HEK293 (cell line): ENCODE results near the gene AP1S1.
A peak's percentile ranks its signal among the peaks of the same experiment; 100 is the strongest.

ENCODE experiments used
- FEZF1 ChIP-seq: fragments of 450-650 bp; formaldehyde crosslinking; IDR thresholded peaks from 2 replicates; pipeline ENCODE4 v1.5.1; 2016; ENCODE audit warnings: missing biosample characterization, missing genetic modification characterization
- HIC1 ChIP-seq: fragments of 450-650 bp; formaldehyde crosslinking; IDR thresholded peaks from 2 replicates; pipeline ENCODE4 v1.5.1; 2016; ENCODE audit warnings: missing biosample characterization, missing genetic modification characterization
- PRDM1 ChIP-seq: fragments of 450-650 bp; formaldehyde crosslinking; IDR thresholded peaks from 2 replicates; pipeline ENCODE4; 2016; ENCODE audit warnings: missing biosample characterization, missing genetic modification characterization
- REPIN1 ChIP-seq: fragments of 450-650 bp; formaldehyde crosslinking; IDR thresholded peaks from 2 replicates; pipeline ENCODE4 v1.5.1; 2017; ENCODE audit warnings: missing biosample characterization, missing genetic modification characterization, low read depth
- ZBTB44 ChIP-seq: fragments of 450-650 bp; IDR thresholded peaks from 2 replicates; pipeline ENCODE4 v1.5.1; 2018; ENCODE audit warnings: missing biosample characterization, mild to moderate bottlenecking, missing genetic modification characterization
- ZFP41 ChIP-seq: fragments of 450-650 bp; formaldehyde crosslinking; IDR thresholded peaks from 2 replicates; pipeline ENCODE4 v1.5.1; 2016; ENCODE audit warnings: missing biosample characterization, missing genetic modification characterization, borderline replicate concordance
- ZNF10 ChIP-seq: fragments of 450-650 bp; formaldehyde crosslinking; IDR thresholded peaks from 2 replicates; pipeline ENCODE4 v1.5.1; 2017; ENCODE audit warnings: missing biosample characterization, missing genetic modification characterization
- ZNF138 ChIP-seq: fragments of 450-650 bp; formaldehyde crosslinking; IDR thresholded peaks from 2 replicates; pipeline ENCODE4 v1.5.1; 2016; ENCODE audit warnings: missing biosample characterization, missing genetic modification characterization, borderline replicate concordance
- ZNF23 ChIP-seq: fragments of 450-650 bp; formaldehyde crosslinking; IDR thresholded peaks from 2 replicates; pipeline ENCODE4 v1.5.1; 2016; ENCODE audit warnings: missing biosample characterization, missing genetic modification characterization, borderline replicate concordance
- ZNF423 ChIP-seq: fragments of 450-650 bp; formaldehyde crosslinking; IDR thresholded peaks from 2 replicates; pipeline ENCODE4 v1.5.1; 2016; ENCODE audit warnings: missing biosample characterization, missing genetic modification characterization
- ZNF544 ChIP-seq: fragments of 450-650 bp; formaldehyde crosslinking; IDR thresholded peaks from 2 replicates; pipeline ENCODE4 v1.5.0; 2017; ENCODE audit warnings: missing biosample characterization, missing genetic modification characterization
- ZNF548 ChIP-seq: fragments of 450-650 bp; formaldehyde crosslinking; IDR thresholded peaks from 2 replicates; pipeline ENCODE4 v1.5.1; 2016; ENCODE audit warnings: missing biosample characterization, missing genetic modification characterization
- ZNF560 ChIP-seq: fragments of 450-650 bp; formaldehyde crosslinking; IDR thresholded peaks from 2 replicates; pipeline ENCODE4 v1.5.1; 2017; ENCODE audit warnings: missing biosample characterization, missing genetic modification characterization, borderline replicate concordance
- ZNF561 ChIP-seq: fragments of 450-650 bp; IDR thresholded peaks from 2 replicates; pipeline ENCODE4 v1.5.1; 2018; ENCODE audit warnings: missing biosample characterization, missing genetic modification characterization, borderline replicate concordance
- ZNF610 ChIP-seq: fragments of 450-650 bp; formaldehyde crosslinking; IDR thresholded peaks from 2 replicates; pipeline ENCODE4 v1.5.1; 2016; ENCODE audit warnings: missing biosample characterization, missing genetic modification characterization, borderline replicate concordance
- ZNF624 ChIP-seq: fragments of 450-650 bp; formaldehyde crosslinking; IDR thresholded peaks from 2 replicates; pipeline ENCODE4 v1.5.1; 2017; ENCODE audit warnings: missing biosample characterization, missing genetic modification characterization
- ZNF639 ChIP-seq: fragments of 450-650 bp; formaldehyde crosslinking; IDR thresholded peaks from 2 replicates; pipeline ENCODE4 v1.5.1; 2016; ENCODE audit warnings: missing biosample characterization, missing genetic modification characterization
- ZNF792 ChIP-seq: fragments of 450-650 bp; formaldehyde crosslinking; IDR thresholded peaks from 2 replicates; pipeline ENCODE4 v1.5.1; 2016; ENCODE audit warnings: missing biosample characterization, missing genetic modification characterization
- ZNF843 ChIP-seq: fragments of 450-650 bp; formaldehyde crosslinking; IDR thresholded peaks from 2 replicates; pipeline ENCODE4 v1.5.1; 2016; ENCODE audit warnings: missing biosample characterization, missing genetic modification characterization
- ZXDB ChIP-seq: fragments of 450-650 bp; formaldehyde crosslinking; IDR thresholded peaks from 2 replicates; pipeline ENCODE4 v1.5.1; 2016; ENCODE audit warnings: missing biosample characterization, missing genetic modification characterization
- TF ChIP-seq, protein P1 (sequence below): fragments of 450-650 bp; formaldehyde crosslinking; IDR thresholded peaks from 2 replicates; pipeline ENCODE4 v1.5.1; 2016; ENCODE audit warnings: missing biosample characterization, missing genetic modification characterization
- TF ChIP-seq, protein P2 (sequence below): fragments of 450-650 bp; formaldehyde crosslinking; IDR thresholded peaks from 2 replicates; pipeline ENCODE4 v1.5.1; 2017; ENCODE audit warnings: missing biosample characterization, missing genetic modification characterization
- TF ChIP-seq, protein P3 (sequence below): fragments of 450-650 bp; formaldehyde crosslinking; IDR thresholded peaks from 2 replicates; pipeline ENCODE4 v1.5.1; 2016; ENCODE audit warnings: missing biosample characterization, missing genetic modification characterization
- TF ChIP-seq, protein P4 (sequence below): fragments of 450-650 bp; formaldehyde crosslinking; IDR thresholded peaks from 2 replicates; pipeline ENCODE4 v1.5.1; 2016; ENCODE audit warnings: missing biosample characterization, missing genetic modification characterization

The AP1S1 gene

DNA sequence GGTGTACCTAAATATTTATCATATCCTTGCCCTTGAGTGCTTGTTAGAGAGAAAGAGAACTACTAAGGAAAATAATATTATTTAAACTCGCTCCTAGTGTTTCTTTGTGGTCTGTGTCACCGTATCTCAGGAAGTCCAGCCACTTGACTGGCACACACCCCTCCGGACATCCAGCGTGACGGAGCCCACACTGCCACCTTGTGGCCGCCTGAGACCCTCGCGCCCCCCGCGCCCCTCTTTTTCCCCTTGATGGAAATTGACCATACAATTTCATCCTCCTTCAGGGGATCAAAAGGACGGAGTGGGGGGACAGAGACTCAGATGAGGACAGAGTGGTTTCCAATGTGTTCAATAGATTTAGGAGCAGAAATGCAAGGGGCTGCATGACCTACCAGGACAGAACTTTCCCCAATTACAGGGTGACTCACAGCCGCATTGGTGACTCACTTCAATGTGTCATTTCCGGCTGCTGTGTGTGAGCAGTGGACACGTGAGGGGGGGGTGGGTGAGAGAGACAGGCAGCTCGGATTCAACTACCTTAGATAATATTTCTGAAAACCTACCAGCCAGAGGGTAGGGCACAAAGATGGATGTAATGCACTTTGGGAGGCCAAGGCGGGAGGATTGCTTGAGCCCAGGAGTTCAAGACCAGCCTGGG, 15.9 kb upstream of the AP1S1 start (continued):
- TF ChIP-seq ZBTB44 (tag by site-specific recombination) (peak; percentile 75), ZNF639 (tag by site-specific recombination) (peak; percentile 97), ZXDB (tag by site-specific recombination) (peak; percentile 87), ZNF423 (tag by site-specific recombination) (no peak), ZNF561 (tag by site-specific recombination) (0 out of 2 replicates have a peak, but pooled peaks have one; percentile 50), ZNF23 (tag by site-specific recombination) (no peak), HIC1 (peak; percentile 96), ZFP41 (tag by site-specific recombination) (no peak), REPIN1 (tag by site-specific recombination) (no peak), PRDM1 (peak; percentile 82), ZNF548 (tag by site-specific recombination) (no peak), ZNF10 (no peak), ZNF792 (tag by site-specific recombination) (0 out of 2 replicates have a peak, but pooled peaks have one; percentile 43), ZNF138 (tag by site-specific recombination) (no peak), FEZF1 (tag by site-specific recombination) (peak; percentile 73), ZNF843 (tag by site-specific recombination) (peak; percentile 82), ZNF560 (tag by site-specific recombination) (no peak), ZNF610 (tag by site-specific recombination) (no peak), ZNF624 (tag by site-specific recombination) (no peak), ZNF544 (no peak)
- TF ChIP-seq, protein P1, sequence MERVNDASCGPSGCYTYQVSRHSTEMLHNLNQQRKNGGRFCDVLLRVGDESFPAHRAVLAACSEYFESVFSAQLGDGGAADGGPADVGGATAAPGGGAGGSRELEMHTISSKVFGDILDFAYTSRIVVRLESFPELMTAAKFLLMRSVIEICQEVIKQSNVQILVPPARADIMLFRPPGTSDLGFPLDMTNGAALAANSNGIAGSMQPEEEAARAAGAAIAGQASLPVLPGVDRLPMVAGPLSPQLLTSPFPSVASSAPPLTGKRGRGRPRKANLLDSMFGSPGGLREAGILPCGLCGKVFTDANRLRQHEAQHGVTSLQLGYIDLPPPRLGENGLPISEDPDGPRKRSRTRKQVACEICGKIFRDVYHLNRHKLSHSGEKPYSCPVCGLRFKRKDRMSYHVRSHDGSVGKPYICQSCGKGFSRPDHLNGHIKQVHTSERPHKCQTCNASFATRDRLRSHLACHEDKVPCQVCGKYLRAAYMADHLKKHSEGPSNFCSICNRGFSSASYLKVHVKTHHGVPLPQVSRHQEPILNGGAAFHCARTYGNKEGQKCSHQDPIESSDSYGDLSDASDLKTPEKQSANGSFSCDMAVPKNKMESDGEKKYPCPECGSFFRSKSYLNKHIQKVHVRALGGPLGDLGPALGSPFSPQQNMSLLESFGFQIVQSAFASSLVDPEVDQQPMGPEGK (tag by site-specific recombination) = peak; percentile 99
- TF ChIP-seq, protein P2, sequence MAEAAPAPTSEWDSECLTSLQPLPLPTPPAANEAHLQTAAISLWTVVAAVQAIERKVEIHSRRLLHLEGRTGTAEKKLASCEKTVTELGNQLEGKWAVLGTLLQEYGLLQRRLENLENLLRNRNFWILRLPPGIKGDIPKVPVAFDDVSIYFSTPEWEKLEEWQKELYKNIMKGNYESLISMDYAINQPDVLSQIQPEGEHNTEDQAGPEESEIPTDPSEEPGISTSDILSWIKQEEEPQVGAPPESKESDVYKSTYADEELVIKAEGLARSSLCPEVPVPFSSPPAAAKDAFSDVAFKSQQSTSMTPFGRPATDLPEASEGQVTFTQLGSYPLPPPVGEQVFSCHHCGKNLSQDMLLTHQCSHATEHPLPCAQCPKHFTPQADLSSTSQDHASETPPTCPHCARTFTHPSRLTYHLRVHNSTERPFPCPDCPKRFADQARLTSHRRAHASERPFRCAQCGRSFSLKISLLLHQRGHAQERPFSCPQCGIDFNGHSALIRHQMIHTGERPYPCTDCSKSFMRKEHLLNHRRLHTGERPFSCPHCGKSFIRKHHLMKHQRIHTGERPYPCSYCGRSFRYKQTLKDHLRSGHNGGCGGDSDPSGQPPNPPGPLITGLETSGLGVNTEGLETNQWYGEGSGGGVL = peak; percentile 88
- TF ChIP-seq, protein P3, sequence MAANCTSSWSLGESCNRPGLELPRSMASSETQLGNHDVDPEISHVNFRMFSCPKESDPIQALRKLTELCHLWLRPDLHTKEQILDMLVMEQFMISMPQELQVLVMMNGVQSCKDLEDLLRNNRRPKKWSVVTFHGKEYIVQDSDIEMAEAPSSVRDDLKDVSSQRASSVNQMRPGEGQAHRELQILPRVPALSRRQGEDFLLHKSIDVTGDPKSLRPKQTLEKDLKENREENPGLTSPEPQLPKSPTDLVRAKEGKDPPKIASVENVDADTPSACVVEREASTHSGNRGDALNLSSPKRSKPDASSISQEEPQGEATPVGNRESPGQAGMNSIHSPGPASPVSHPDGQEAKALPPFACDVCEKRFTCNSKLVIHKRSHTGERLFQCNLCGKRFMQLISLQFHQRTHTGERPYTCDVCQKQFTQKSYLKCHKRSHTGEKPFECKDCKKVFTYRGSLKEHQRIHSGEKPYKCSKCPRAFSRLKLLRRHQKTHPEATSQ (tag by site-specific recombination) = 0 out of 2 replicates have a peak, but pooled peaks have one; percentile 37
- TF ChIP-seq, protein P4, sequence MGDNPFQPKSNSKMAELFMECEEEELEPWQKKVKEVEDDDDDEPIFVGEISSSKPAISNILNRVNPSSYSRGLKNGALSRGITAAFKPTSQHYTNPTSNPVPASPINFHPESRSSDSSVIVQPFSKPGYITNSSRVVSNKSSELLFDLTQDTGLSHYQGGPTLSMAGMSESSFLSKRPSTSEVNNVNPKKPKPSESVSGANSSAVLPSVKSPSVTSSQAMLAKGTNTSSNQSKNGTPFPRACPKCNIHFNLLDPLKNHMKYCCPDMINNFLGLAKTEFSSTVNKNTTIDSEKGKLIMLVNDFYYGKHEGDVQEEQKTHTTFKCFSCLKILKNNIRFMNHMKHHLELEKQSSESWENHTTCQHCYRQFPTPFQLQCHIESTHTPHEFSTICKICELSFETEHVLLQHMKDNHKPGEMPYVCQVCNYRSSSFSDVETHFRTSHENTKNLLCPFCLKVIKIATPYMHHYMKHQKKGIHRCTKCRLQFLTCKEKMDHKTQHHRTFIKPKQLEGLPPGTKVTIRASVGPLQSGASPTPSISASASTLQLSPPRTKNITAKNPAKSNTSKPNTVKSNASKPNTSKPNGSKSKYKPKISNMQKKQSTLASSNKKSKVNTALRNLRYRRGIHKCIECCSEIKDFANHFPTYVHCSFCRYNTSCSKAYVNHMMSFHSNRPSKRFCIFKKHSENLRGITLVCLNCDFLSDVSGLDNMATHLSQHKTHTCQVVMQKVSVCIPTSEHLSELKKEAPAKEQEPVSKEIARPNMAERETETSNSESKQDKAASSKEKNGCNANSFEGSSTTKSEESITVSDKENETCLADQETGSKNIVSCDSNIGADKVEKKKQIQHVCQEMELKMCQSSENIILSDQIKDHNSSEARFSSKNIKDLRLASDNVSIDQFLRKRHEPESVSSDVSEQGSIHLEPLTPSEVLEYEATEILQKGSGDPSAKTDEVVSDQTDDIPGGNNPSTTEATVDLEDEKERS (tag by site-specific recombination) = no peak
